ENCODE measurements around the gene LCP1. TPM values are rescaled to one million over a fixed set of nuclear protein-coding genes. Genes with fewer than 3 reads are reported as not detected.

The LCP1 gene
- total RNA-seq, 1 experiment from 2014 or later = 9.1 TPM

GRCh38 chr13:46213242-46213641 lies 31.3 kb upstream of the LCP1 start:
- no peaks in the 10 kb centered on the region for H3K9me3 ChIP-seq (ENCODE audit: low read depth, low read length, poor library complexity, severe bottlenecking)
- no peaks in the 10 kb centered on the region for H3K27me3 ChIP-seq (replicated peaks; ENCODE audit: insufficient read depth, low read depth, low read length, poor library complexity)
- BruUV-seq (replicated peaks) = no TSS peak
- ChIA-PET POLR2A (ENCODE audit: low non-redundant PET) (interaction anchor here (0.6 kb wide), 1 partner anchor 898 kb away, joined by 3 read pairs; no protein-coding TSS in a partner anchor), CTCF (no interaction called here)
- no peak overlapping the region for H3K4me3 ChIP-seq (ENCODE audit: low read depth, low read length, poor library complexity, severe bottlenecking)
- peaks cover 16% of the 10 kb centered on the region for H3K4me1 ChIP-seq (ENCODE audit: insufficient read depth, low read length, poor library complexity, severe bottlenecking)
- intact Hi-C loops (cut with micrococcal nuclease; ENCODE audit: unreplicated experiment) = no loop called here
- TF ChIP-seq CTCF (conservative IDR thresholded peaks at IDR 0.05; ENCODE audit: low read depth, low read length) (no peak), EZH2 (IDR thresholded peaks at IDR 0.05; ENCODE audit: borderline replicate concordance, low read depth, low read length, poor library complexity, severe bottlenecking) (no peak)
- DNase-seq (ENCODE audit: low spot score) = no peak
- H3K27ac ChIP-seq (ENCODE audit: low read depth, low read length, poor library complexity, severe bottlenecking) = no peak overlapping the region
- no peaks in the 10 kb centered on the region for H3K36me3 ChIP-seq (ENCODE audit: insufficient read depth, low read length, poor library complexity, severe bottlenecking)

- H3K4me1 ChIP-seq (ENCODE audit: insufficient read depth, low read length, poor library complexity, severe bottlenecking) = peaks cover 16% of the 10 kb centered on the region
- peak; percentile 95 for DNase-seq (ENCODE audit: low spot score)
- H3K27ac ChIP-seq (ENCODE audit: low read depth, low read length, poor library complexity, severe bottlenecking) = peak within 1 kb of the TSS; percentile 34
- POLR2A ChIA-PET (ENCODE audit: low non-redundant PET) = no interaction called here
- TF ChIP-seq EZH2 (IDR thresholded peaks at IDR 0.05; ENCODE audit: borderline replicate concordance, low read depth, low read length, poor library complexity, severe bottlenecking) = no peak
- no peak for TF ChIP-seq CTCF (conservative IDR thresholded peaks at IDR 0.05; ENCODE audit: low read depth, low read length)
- no peaks in the 10 kb centered on the region for H3K27me3 ChIP-seq (replicated peaks; ENCODE audit: insufficient read depth, low read depth, low read length, poor library complexity)
- peak within 1 kb of the TSS; percentile 49 for H3K4me3 ChIP-seq (ENCODE audit: low read depth, low read length, poor library complexity, severe bottlenecking)
- intact Hi-C loops (cut with micrococcal nuclease; ENCODE audit: unreplicated experiment) = no loop called here
- no peaks in the 10 kb centered on the region for H3K9me3 ChIP-seq (ENCODE audit: low read depth, low read length, poor library complexity, severe bottlenecking)
- H3K36me3 ChIP-seq (ENCODE audit: insufficient read depth, low read length, poor library complexity, severe bottlenecking) = no peaks in the 10 kb centered on the region
- CTCF ChIA-PET = no interaction called here
- TSS peak; percentile 67 for BruUV-seq (replicated peaks)
Observed at GRCh38 chr13:46211483-46212351, 29.7 kb upstream of the LCP1 start, which contains the start of gene LRRC63. Gene LRRC63 (plus strand): TSS chr13:46211928. CDS start chr13:46213035, 1,107 bp downstream.

GRCh38 chr13:46211116-46211482 lies 29.1 kb upstream of the LCP1 start:
- no peaks in the 10 kb centered on the region for H3K36me3 ChIP-seq (ENCODE audit: insufficient read depth, low read length, poor library complexity, severe bottlenecking)
- H3K27me3 ChIP-seq (replicated peaks; ENCODE audit: insufficient read depth, low read depth, low read length, poor library complexity) = no peaks in the 10 kb centered on the region
- ChIA-PET POLR2A (ENCODE audit: low non-redundant PET) (no interaction called here), CTCF (no interaction called here)
- H3K4me1 ChIP-seq (ENCODE audit: insufficient read depth, low read length, poor library complexity, severe bottlenecking) = peaks cover 16% of the 10 kb centered on the region
- H3K9me3 ChIP-seq (ENCODE audit: low read depth, low read length, poor library complexity, severe bottlenecking) = no peaks in the 10 kb centered on the region
- intact Hi-C loops (cut with micrococcal nuclease; ENCODE audit: unreplicated experiment) = no loop called here
- peak overlapping the region; percentile 34 for H3K27ac ChIP-seq (ENCODE audit: low read depth, low read length, poor library complexity, severe bottlenecking)
- H3K4me3 ChIP-seq (ENCODE audit: low read depth, low read length, poor library complexity, severe bottlenecking) = peak overlapping the region; percentile 49
- TF ChIP-seq EZH2 (IDR thresholded peaks at IDR 0.05; ENCODE audit: borderline replicate concordance, low read depth, low read length, poor library complexity, severe bottlenecking) (no peak), CTCF (conservative IDR thresholded peaks at IDR 0.05; ENCODE audit: low read depth, low read length) (no peak)
- TSS peak; percentile 48 for BruUV-seq (replicated peaks)
- peak; percentile 67 for DNase-seq (ENCODE audit: low spot score)

Data from A673 (cell line).